Ovary (tissue), 9 donors: ENCODE measurements around the gene SMG6. TPM values are rescaled to one million over a fixed set of nuclear protein-coding genes. Genes with fewer than 3 reads are reported as not detected.

Source experiments
- DNase-seq, 5 donors: peaks; one replicate each; pipeline ENCODE4 v3.0.0-alpha.2; 2019 to 2020
- H3K27ac ChIP-seq, 2 donors: fragments of 200-600 bp; one replicate each; pipeline versions ENCODE4 v1.5.1 to v1.8.0; 2019 to 2022
- H3K27me3 ChIP-seq: fragments of 200-600 bp; one replicate; pipeline ENCODE4 v1.8.0; 2022
- H3K36me3 ChIP-seq: fragments of 200-600 bp; sonication (generic); one replicate; pipeline ENCODE4 v1.5.1; 2019
- H3K4me1 ChIP-seq: one replicate; pipeline ENCODE4 v1.8.1; 2013; ENCODE audit warnings: mild to moderate bottlenecking, moderate library complexity; ENCODE audit not compliant: insufficient read depth
- H3K4me3 ChIP-seq: fragments of 200-600 bp; sonication (generic); one replicate; pipeline ENCODE4 v1.5.1; 2017
- H3K9me3 ChIP-seq, 2 donors: fragments of 200-600 bp in 1 of 2; sonication (generic) in 1 of 2; one replicate each; pipeline versions ENCODE4 v1.5.1 to v1.8.1; 2013 to 2019; ENCODE audit warnings: mild to moderate bottlenecking in 1 of 2, moderate library complexity in 1 of 2
- CTCF ChIP-seq, 3 donors: fragments of 450-650 bp in 2 of 3; fragments of 200-600 bp in 1 of 3; IDR thresholded peaks; one replicate each; pipeline versions ENCODE4 v1.5.1 to v1.8.0; 2016 to 2022; ENCODE audit warnings: antibody characterized with exemption in 3 of 3, mild to moderate bottlenecking in 1 of 3
- EP300 ChIP-seq: sonication (generic); formaldehyde crosslinking; IDR thresholded peaks from one replicate; pipeline ENCODE4 v1.6.1; 2017; ENCODE audit warnings: antibody characterized with exemption
- POLR2A ChIP-seq: fragments of 450-650 bp; IDR thresholded peaks from one replicate; pipeline ENCODE4 v1.6.1; 2017; ENCODE audit warnings: antibody characterized with exemption, mild to moderate bottlenecking, moderate library complexity
- WGBS, 3 donors: extraction: QIAGEN DNeasy Blood & Tissue Kit in 1 of 3; methylation state at CpG; one replicate each; pipeline versions ENCODE4 v1.1.5 to v1.1.7; 2013 to 2017; 5-methylcytosine and 5-hydroxymethylcytosine counted together
- intact Hi-C, 4 donors: fragments of 100-400 bp; cut with DNase I; formaldehyde crosslinking; loops; one replicate each; pipeline versions ENCODE4 v1.11.0 to v1.15.1; 2022 to 2023
- polyA plus RNA-seq, 2 donors: library from polyadenylated mRNA; stranded (reverse); fragments of 200-250 nt in 1 of 2; fragments of 350-450 nt in 1 of 2; fragmentation: Illumina TruSeq in 1 of 2; extraction: RNeasy Lipid Tissue Mini Kit (QIAGEN cat#74804) in 1 of 2; gene quantifications; one replicate each; pipeline ENCODE4 v1.2.3, GENCODE V29; 2013 to 2014
- total RNA-seq, 7 donors: library from RNA; depleted of rRNA in 2 of 7; stranded (reverse); fragments of >200 nt in 2 of 7; fragmentation: NEBNext Ultra II Directional in 3 of 7; extraction: Animal tissue kit (Norgen Biotek cat#: 25700) in 3 of 7; gene quantifications; one replicate each; pipeline versions ENCODE4 v1.1.0 to v1.2.4, GENCODE V29; 2016 to 2023
- donor health status: DM: no; HTN: no; CAD: no; lungs with moderate emphysema.
- donor health status: DM: no; HTN: no; CAD: no.
- donor health status: Bipolar disorder and iron deficiency.
- donor health status: DM: yes; HTN: yes; CAD: no.
- donor health status: DM: no; HTN: no; CAD: no.
- donor health status: DM: yes; HTN: yes; CAD: no.

Gene SMG6
- total and polyA plus RNA-seq, 9 donors = 33.8 to 66.0 (median 51.0) TPM

- no peak overlapping the region for H3K4me3 ChIP-seq
- TF ChIP-seq POLR2A = no peak
- 66 to 78% (median 68%) methylated on average over 9 of the region's 9 CpGs for WGBS, 3 donors
- no peaks in the 10 kb centered on the region for H3K36me3 ChIP-seq
- H3K4me1 ChIP-seq = peaks cover 21% of the 10 kb centered on the region
- H3K9me3 ChIP-seq = no peaks in the 10 kb centered on the region
- no peak for DNase-seq
- H3K27ac ChIP-seq = peak overlapping the region; percentile 42 to 62
- H3K27me3 ChIP-seq = no peaks in the 10 kb centered on the region
- intact Hi-C loops = no loop called here
Measured at GRCh38 chr17:2082003-2082781, 221.4 kb downstream of the SMG6 start.

GRCh38 chr17:2081564-2081963 lies 222.0 kb downstream of the SMG6 start:
- no peaks in the 10 kb centered on the region for H3K9me3 ChIP-seq
- intact Hi-C loops = no loop called here
- H3K4me1 ChIP-seq = peaks cover 27% of the 10 kb centered on the region
- H3K27ac ChIP-seq = no peak overlapping the region
- H3K4me3 ChIP-seq = no peak overlapping the region
- no peaks in the 10 kb centered on the region for H3K27me3 ChIP-seq
- no peak for DNase-seq
- 77 to 82% (median 80%) methylated on average over 9 of the region's 9 CpGs for WGBS, 3 donors
- no peaks in the 10 kb centered on the region for H3K36me3 ChIP-seq
- no peak for TF ChIP-seq POLR2A
- no peak for TF ChIP-seq CTCF (IDR thresholded peaks at IDR 0.05)
- no peak for TF ChIP-seq EP300

GRCh38 chr17:2077040-2077439 lies 226.5 kb downstream of the SMG6 start:
- no peak for DNase-seq
- no peak for TF ChIP-seq CTCF (IDR thresholded peaks at IDR 0.05)
- TF ChIP-seq EP300 = no peak
- no peak for TF ChIP-seq POLR2A
- Histone ChIP-seq H3K27ac (peak overlapping the region; percentile 9 to 78), H3K4me1 (peaks cover 18% of the 10 kb centered on the region), H3K27me3 (no peaks in the 10 kb centered on the region), H3K36me3 (no peaks in the 10 kb centered on the region), H3K9me3 (no peaks in the 10 kb centered on the region), H3K4me3 (no peak overlapping the region)
- intact Hi-C loops = no loop called here
- WGBS, 3 donors = 60 to 66% (median 65%) methylated on average over 8 of the region's 8 CpGs

GRCh38 chr17:2076087-2076984 lies 227.2 kb downstream of the SMG6 start:
- DNase-seq = peak in 3 of 5 donors; percentile 43 to 64 (median 50)
- 30 to 45% (median 33%) methylated on average over 17 of the region's 17 CpGs for WGBS, 3 donors
- Histone ChIP-seq H3K27me3 (no peaks in the 10 kb centered on the region), H3K27ac (peak overlapping the region; percentile 9 to 78), H3K36me3 (no peaks in the 10 kb centered on the region), H3K4me3 (no peak overlapping the region), H3K9me3 (no peaks in the 10 kb centered on the region), H3K4me1 (peaks cover 24% of the 10 kb centered on the region)
- TF ChIP-seq CTCF (IDR thresholded peaks at IDR 0.05) (no peak), POLR2A (no peak), EP300 (no peak)
- intact Hi-C loops = no loop called here
